ENCODE results near the gene TEX38. TPM values are rescaled to one million over a fixed set of nuclear protein-coding genes. Genes with fewer than 3 reads are reported as not detected.
A peak's percentile ranks its signal among the peaks of the same experiment; 100 is the strongest.

TEX38 gene
- total and polyA plus RNA-seq, 12 donors, result 0.11 to 0.54 (median 0.30) TPM; not detected in 8

DNA sequence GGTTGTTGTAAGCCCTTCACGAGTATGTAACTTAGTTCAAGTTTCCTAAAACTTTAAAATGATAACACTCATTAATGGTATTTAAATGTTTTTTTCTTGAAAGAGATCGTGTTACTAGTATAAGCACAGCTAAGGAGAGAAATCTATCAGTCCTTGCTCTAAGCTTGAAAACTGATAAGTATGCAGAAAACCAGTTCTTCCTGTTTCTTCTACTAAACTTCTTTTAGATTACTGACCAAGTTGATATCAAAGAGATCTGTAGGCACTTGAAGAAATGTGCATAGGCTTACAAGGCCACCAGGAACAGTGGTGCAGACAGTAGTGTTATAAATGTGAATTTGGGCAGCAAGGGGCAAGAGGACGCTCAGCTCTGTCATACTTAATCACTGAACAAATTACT lies 43.3 kb downstream of the TEX38 start:
- WGBS, 4 donors, result 84 to 91% (median 88%) methylated on average over 3 of the region's 3 CpGs
- no peak for DNase-seq
- peaks cover 0 to 29% of the 10 kb centered on the region in 2 donors for H3K36me3 ChIP-seq (replicated peaks in 1 of 2)

DNA sequence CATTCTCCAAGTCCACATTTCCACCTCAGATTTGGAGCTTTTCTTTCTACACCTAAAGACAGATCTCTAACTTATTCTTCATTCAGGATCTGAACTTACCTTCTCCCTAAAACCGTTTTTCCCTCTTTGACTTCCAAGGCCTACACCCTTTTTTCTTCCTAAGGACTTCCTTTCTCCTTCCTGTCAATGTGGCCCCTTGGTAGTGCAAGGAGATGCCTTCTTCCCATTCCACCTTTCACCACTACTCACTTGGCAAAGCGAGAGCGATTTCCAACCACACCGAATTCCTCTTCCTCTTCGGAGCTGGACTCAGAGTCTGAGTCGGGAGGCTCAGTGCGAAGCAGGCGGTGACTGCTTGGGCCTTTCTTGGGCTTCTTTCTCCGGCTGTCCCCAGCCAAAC lies 46.0 kb downstream of the TEX38 start:
- intact Hi-C loops (cut with DNase I), result loop anchor here in 1 of 2 donors (10.0 kb wide), 1 partner anchor 103 kb away; the partner anchor contains the start of gene MOB3C
- no peaks in the 10 kb centered on the region for H3K27me3 ChIP-seq
- TF ChIP-seq POLR2A (IDR thresholded peaks at IDR 0.05), result no peak
- TF ChIP-seq, protein P1, sequence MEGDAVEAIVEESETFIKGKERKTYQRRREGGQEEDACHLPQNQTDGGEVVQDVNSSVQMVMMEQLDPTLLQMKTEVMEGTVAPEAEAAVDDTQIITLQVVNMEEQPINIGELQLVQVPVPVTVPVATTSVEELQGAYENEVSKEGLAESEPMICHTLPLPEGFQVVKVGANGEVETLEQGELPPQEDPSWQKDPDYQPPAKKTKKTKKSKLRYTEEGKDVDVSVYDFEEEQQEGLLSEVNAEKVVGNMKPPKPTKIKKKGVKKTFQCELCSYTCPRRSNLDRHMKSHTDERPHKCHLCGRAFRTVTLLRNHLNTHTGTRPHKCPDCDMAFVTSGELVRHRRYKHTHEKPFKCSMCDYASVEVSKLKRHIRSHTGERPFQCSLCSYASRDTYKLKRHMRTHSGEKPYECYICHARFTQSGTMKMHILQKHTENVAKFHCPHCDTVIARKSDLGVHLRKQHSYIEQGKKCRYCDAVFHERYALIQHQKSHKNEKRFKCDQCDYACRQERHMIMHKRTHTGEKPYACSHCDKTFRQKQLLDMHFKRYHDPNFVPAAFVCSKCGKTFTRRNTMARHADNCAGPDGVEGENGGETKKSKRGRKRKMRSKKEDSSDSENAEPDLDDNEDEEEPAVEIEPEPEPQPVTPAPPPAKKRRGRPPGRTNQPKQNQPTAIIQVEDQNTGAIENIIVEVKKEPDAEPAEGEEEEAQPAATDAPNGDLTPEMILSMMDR (IDR thresholded peaks at IDR 0.05), result no peak
- peaks cover 0 to 26% of the 10 kb centered on the region in 2 donors for H3K36me3 ChIP-seq (replicated peaks in 1 of 2)
- H3K27ac ChIP-seq, result no peak overlapping the region
- 70 to 75% (median 72%) methylated on average over 9 of the region's 9 CpGs for WGBS, 4 donors
- H3K9me3 ChIP-seq (replicated peaks in 1 of 3), result no peaks in the 10 kb centered on the region
- H3K4me1 ChIP-seq (replicated peaks in 1 of 2), result peaks cover 18 to 28% of the 10 kb centered on the region in 2 donors
- peak overlapping the region in 2 of 4 donors; percentile 99 for H3K4me3 ChIP-seq
- DNase-seq, result no peak

More for the DNA sequence above, 43.3 kb downstream of the TEX38 start:
- intact Hi-C loops (cut with DNase I), result loop anchor here in 1 of 2 donors (10.0 kb wide), 1 partner anchor 100 kb away; the partner anchor contains the start of gene MOB3C
- Histone ChIP-seq H3K4me3 (no peak overlapping the region), H3K9me3 (replicated peaks in 1 of 3) (no peaks in the 10 kb centered on the region), H3K27me3 (no peaks in the 10 kb centered on the region), H3K27ac (no peak overlapping the region), H3K4me1 (replicated peaks in 1 of 2) (peaks cover 18 to 28% of the 10 kb centered on the region in 2 donors)
- TF ChIP-seq, protein P1 (IDR thresholded peaks at IDR 0.05), result no peak

DNA sequence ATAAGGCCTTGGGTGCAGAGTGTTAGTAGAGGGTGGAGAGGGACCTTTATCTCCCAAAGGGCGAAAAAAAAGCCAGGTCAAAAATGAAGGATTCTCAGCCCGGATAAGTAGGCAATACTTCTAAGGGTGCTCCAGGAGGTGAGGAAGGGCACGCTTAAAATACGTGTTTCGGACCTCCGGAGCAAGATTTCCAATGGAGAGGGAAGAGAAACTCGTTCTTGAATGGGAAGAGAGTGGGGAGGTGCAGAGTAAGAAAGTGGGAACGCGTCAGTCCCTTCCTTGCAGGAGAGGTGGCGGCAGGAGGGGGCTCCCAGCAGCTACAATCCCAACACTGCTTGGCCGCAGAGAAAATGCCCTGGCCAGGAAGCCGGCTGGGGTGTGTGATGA lies 46.7 kb downstream of the TEX38 start:
- no peaks in the 10 kb centered on the region for H3K9me3 ChIP-seq (replicated peaks in 1 of 3)
- 1 to 4% (median 3%) methylated on average over 12 of the region's 12 CpGs for WGBS, 4 donors
- H3K27me3 ChIP-seq, result no peaks in the 10 kb centered on the region
- H3K36me3 ChIP-seq (replicated peaks in 1 of 2), result peaks cover 0 to 20% of the 10 kb centered on the region in 2 donors
- intact Hi-C loops (cut with DNase I), result loop anchor here in 1 of 2 donors (10.0 kb wide), 1 partner anchor 104 kb away; the partner anchor contains the start of gene MOB3C
- H3K4me1 ChIP-seq (replicated peaks in 1 of 2), result peaks cover 18 to 28% of the 10 kb centered on the region in 2 donors
- H3K27ac ChIP-seq, result peak overlapping the region in 3 of 5 donors; percentile 76 to 91 (median 82)
- peak overlapping the region; percentile 67 to 99 (median 85) for H3K4me3 ChIP-seq
- TF ChIP-seq, protein P1 (IDR thresholded peaks at IDR 0.05), result no peak
- no peak for DNase-seq

DNA sequence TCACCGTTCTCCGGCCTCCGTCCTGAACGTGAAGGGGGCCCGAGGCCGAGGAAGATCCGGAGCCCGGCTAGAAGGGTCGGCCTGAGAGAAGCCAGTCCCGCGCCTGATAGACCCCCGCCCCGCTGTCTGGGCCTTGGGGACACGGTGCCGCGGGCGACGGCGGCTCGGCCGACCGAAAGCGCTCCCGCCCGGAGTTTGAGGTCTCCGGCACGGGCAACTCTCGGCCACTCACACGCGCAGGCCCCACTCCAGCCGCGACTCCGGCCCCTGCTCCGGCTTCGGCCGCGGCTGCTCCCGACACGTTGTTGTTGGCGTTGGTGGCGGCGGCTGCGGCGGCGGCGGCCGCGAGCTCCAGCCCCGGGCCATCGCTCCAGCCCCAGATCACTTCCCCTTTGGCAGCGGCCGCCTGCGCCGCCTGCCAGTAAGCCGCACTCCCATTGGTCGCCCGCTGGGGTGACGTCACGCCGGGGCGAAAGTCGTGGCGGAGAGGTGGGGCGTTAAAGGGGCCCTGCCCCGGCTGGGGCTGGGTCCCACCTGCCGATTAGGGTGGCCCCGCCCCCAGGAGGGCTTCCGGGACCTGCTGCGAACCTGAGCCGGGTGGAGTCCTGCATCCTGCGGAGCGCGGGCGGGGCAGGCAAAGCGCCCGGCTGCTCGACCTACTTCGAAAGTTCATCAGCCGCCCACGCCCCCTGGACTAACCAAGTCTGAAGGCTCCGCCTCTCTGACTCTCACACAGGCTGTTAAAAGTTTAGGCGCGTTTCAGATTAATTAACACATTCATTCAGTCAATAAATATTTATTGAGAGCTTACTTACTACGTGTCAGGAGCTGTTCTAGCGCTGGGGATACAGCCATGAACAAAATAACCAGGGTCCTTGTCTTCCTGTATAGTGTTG lies 47.3 kb downstream of the TEX38 start, which contains the start of gene EFCAB14:
TSS of gene EFCAB14 (minus strand) at position 388 of the 896 bp plus-strand sequence. CDS start 1,027 bp downstream, outside the sequence.
- Histone ChIP-seq H3K27me3 (no peaks in the 10 kb centered on the region), H3K4me3 (peak within 1 kb of the TSS; percentile 67 to 99 (median 85)), H3K4me1 (replicated peaks in 1 of 2) (peaks cover 18 to 28% of the 10 kb centered on the region in 2 donors), H3K9me3 (replicated peaks in 1 of 3) (no peaks in the 10 kb centered on the region), H3K27ac (peak within 1 kb of the TSS in 4 of 5 donors; percentile 72 to 91 (median 79)), H3K36me3 (replicated peaks in 1 of 2) (peaks cover 0 to 20% of the 10 kb centered on the region in 2 donors)
- WGBS, 4 donors, result 0 to 1% (median 0%) methylated on average over 11 to 85 of the region's 85 CpGs
- TF ChIP-seq POLR2A (IDR thresholded peaks at IDR 0.05), result peak; percentile 65 to 68
- TF ChIP-seq, protein P1 (IDR thresholded peaks at IDR 0.05), result no peak
- peak; percentile 96 to 98 (median 97) for DNase-seq
- intact Hi-C loops (cut with DNase I), result loop anchor here in 1 of 2 donors (10.0 kb wide), 1 partner anchor 104 kb away; the partner anchor contains the start of gene MOB3C
